ENCODE results near the gene TEAD1. TPM values are rescaled to one million over a fixed set of nuclear protein-coding genes. Genes with fewer than 3 reads are reported as not detected.
A peak's percentile ranks its signal among the peaks of the same experiment; 100 is the strongest.

Gene TEAD1
- polyA plus RNA-seq, 1 experiment, result 113 TPM

GRCh38 chr11:12674936-12675696, 895 bp downstream of the TEAD1 start:
- no peaks in the 10 kb centered on the region for H3K27me3 ChIP-seq (ENCODE audit: control insufficient read depth, insufficient read depth, low read length)
- H3K9me3 ChIP-seq (ENCODE audit: control insufficient read depth, insufficient read depth, low read length), result no peaks in the 10 kb centered on the region
- ChIA-PET CTCF (no interaction called here), POLR2A (no interaction called here)
- no peak for TF ChIP-seq CTCF (IDR thresholded peaks at IDR 0.05; ENCODE audit: low read depth, low read length)
- peak overlapping the region; percentile 68 for H3K4me3 ChIP-seq (ENCODE audit: low read depth, low read length)
- H3K27ac ChIP-seq (ENCODE audit: low read depth, low read length), result peak overlapping the region; percentile 67
- DNase-seq (ENCODE audit: low read depth, low spot score), result no peak

GRCh38 chr11:12675951-12676711, 1.9 kb downstream of the TEAD1 start:
- H3K4me3 ChIP-seq (ENCODE audit: low read depth, low read length), result peak overlapping the region; percentile 68
- H3K27me3 ChIP-seq (ENCODE audit: control insufficient read depth, insufficient read depth, low read length), result no peaks in the 10 kb centered on the region
- TF ChIP-seq CTCF (IDR thresholded peaks at IDR 0.05; ENCODE audit: low read depth, low read length), result no peak
- no peak for DNase-seq (ENCODE audit: low read depth, low spot score)
- CTCF ChIA-PET, result interaction anchor here (1.4 to 5.9 kb wide), 3 partner anchors 213 to 476 kb away, joined by 4 to 42 read pairs (median 21); no protein-coding TSS in a partner anchor
- POLR2A ChIA-PET, result interaction anchor here (0.7 kb wide), 1 partner anchor 139 kb away, joined by 3 read pairs; no protein-coding TSS in a partner anchor
- no peaks in the 10 kb centered on the region for H3K9me3 ChIP-seq (ENCODE audit: control insufficient read depth, insufficient read depth, low read length)
- peak overlapping the region; percentile 88 for H3K27ac ChIP-seq (ENCODE audit: low read depth, low read length)

GRCh38 chr11:12677131-12677530, 2.9 kb downstream of the TEAD1 start:
- ChIA-PET POLR2A (interaction anchor here (0.6 to 0.7 kb wide), 4 partner anchors 20 to 267 kb away, joined by 3 to 4 read pairs (median 4); no protein-coding TSS in a partner anchor), CTCF (interaction anchor here (1.4 to 5.9 kb wide), 5 partner anchors 212 to 475 kb away, joined by 4 to 42 read pairs (median 5); no protein-coding TSS in a partner anchor)
- Histone ChIP-seq H3K27ac (ENCODE audit: low read depth, low read length) (peak overlapping the region; percentile 13), H3K27me3 (ENCODE audit: control insufficient read depth, insufficient read depth, low read length) (no peaks in the 10 kb centered on the region), H3K9me3 (ENCODE audit: control insufficient read depth, insufficient read depth, low read length) (no peaks in the 10 kb centered on the region), H3K4me3 (ENCODE audit: low read depth, low read length) (peak overlapping the region; percentile 68)
- no peak for DNase-seq (ENCODE audit: low read depth, low spot score)
- TF ChIP-seq CTCF (IDR thresholded peaks at IDR 0.05; ENCODE audit: low read depth, low read length), result no peak

- DNase-seq (ENCODE audit: low read depth, low spot score), result no peak
- POLR2A ChIA-PET, result interaction anchor here (0.8 kb wide), 1 partner anchor 13 kb away, joined by 4 read pairs; no protein-coding TSS in a partner anchor
Observed at GRCh38 chr11:12678092-12678491, 3.9 kb downstream of the TEAD1 start.

More at GRCh38 chr11:12678092-12678491, 3.9 kb downstream of the TEAD1 start:
- Histone ChIP-seq H3K27ac (ENCODE audit: low read depth, low read length) (no peak overlapping the region), H3K9me3 (ENCODE audit: control insufficient read depth, insufficient read depth, low read length) (no peaks in the 10 kb centered on the region), H3K27me3 (ENCODE audit: control insufficient read depth, insufficient read depth, low read length) (no peaks in the 10 kb centered on the region), H3K4me3 (ENCODE audit: low read depth, low read length) (peak overlapping the region; percentile 68)
- CTCF ChIA-PET, result interaction anchor here (1.1 to 5.9 kb wide), 6 partner anchors 14 to 389 kb away, joined by 4 to 42 read pairs (median 6); no protein-coding TSS in a partner anchor
- TF ChIP-seq CTCF (IDR thresholded peaks at IDR 0.05; ENCODE audit: low read depth, low read length), result no peak

Data from AG04450 (cell line).